Sigmoid colon (tissue), 7 donors: ENCODE results near the gene CNOT9. TPM values are rescaled to one million over a fixed set of nuclear protein-coding genes. Genes with fewer than 3 reads are reported as not detected.

ENCODE experiments used
- DNase-seq: peaks from one replicate; pipeline ENCODE4 v3.0.0-alpha.2; 2019
- H3K27ac ChIP-seq, 4 donors: fragments of 200-600 bp; sonication (generic); one replicate each; pipeline ENCODE4 v1.5.1; 2016 to 2019; ENCODE audit warnings: mild to moderate bottlenecking in 1 of 4
- H3K27me3 ChIP-seq, 3 donors: fragments of 200-600 bp; sonication (generic); one replicate each; pipeline ENCODE4 v1.5.1; 2019; ENCODE audit warnings: mild to moderate bottlenecking in 1 of 3
- H3K36me3 ChIP-seq, 4 donors: fragments of 200-600 bp; sonication (generic); one replicate each; pipeline ENCODE4 v1.5.1; 2016 to 2019
- H3K4me1 ChIP-seq, 4 donors: fragments of 200-600 bp; sonication (generic); one replicate each; pipeline ENCODE4 v1.5.1; 2017 to 2019
- H3K4me3 ChIP-seq, 4 donors: fragments of 200-600 bp; sonication (generic); one replicate each; pipeline ENCODE4 v1.5.1; 2017 to 2019; ENCODE audit warnings: mild to moderate bottlenecking in 2 of 4, moderate library complexity in 1 of 4
- H3K9me3 ChIP-seq, 4 donors: fragments of 200-600 bp in 3 of 4; sonication (generic) in 3 of 4; one replicate each; pipeline versions ENCODE4 v1.5.1 to v1.6.1; 2013 to 2019
- EP300 ChIP-seq, 4 donors: sonication (generic); formaldehyde crosslinking; IDR thresholded peaks; one replicate each; pipeline ENCODE4 v1.6.1; 2017; ENCODE audit warnings: antibody characterized with exemption in 4 of 4
- POLR2A ChIP-seq, 2 donors: fragments of 450-650 bp; IDR thresholded peaks; one replicate each; pipeline ENCODE4 v1.6.1; 2016; ENCODE audit warnings: antibody characterized with exemption in 2 of 2, mild to moderate bottlenecking in 2 of 2, moderate library complexity in 2 of 2
- POLR2AphosphoS5 ChIP-seq, 4 donors: sonication (generic); formaldehyde crosslinking; IDR thresholded peaks; one replicate each; pipeline ENCODE4 v1.6.1; 2017; ENCODE audit warnings: antibody characterized with exemption in 4 of 4
- WGBS, 2 donors: extraction: QIAGEN DNeasy Blood & Tissue Kit; methylation state at CpG; one replicate each; pipeline ENCODE4 v1.1.7; 2013; 5-methylcytosine and 5-hydroxymethylcytosine counted together
- intact Hi-C: fragments of 100-400 bp; cut with DNase I; formaldehyde crosslinking; loops from one replicate; pipeline ENCODE4 v1.15.1; 2023
- polyA plus RNA-seq, 3 donors: library from polyadenylated mRNA; stranded (reverse); fragments of 200-250 nt; gene quantifications; one replicate each; pipeline ENCODE4 v1.2.3, GENCODE V29; 2013
- total RNA-seq, 4 donors: library from RNA; depleted of rRNA; stranded (reverse); fragments of >200 nt; gene quantifications; one replicate each; pipeline ENCODE4 v1.1.0, GENCODE V29; 2016
- TF ChIP-seq, protein P1 (sequence below), 4 experiments: fragments of 450-650 bp in 3 of 4; fragments of 200-600 bp in 1 of 4; IDR thresholded peaks; one replicate each; pipeline ENCODE4 v1.5.1; 2016 to 2019; ENCODE audit warnings: antibody characterized with exemption in 4 of 4, mild to moderate bottlenecking in 3 of 4, moderate library complexity in 2 of 4
- donor health status: healthy with polysubstance abuse.
- donor health status: Bipolar disorder and iron deficiency.
- donor health status: healthy.

Gene CNOT9
- total and polyA plus RNA-seq, 7 donors, result 9.6 to 36.2 (median 25.0) TPM

DNA sequence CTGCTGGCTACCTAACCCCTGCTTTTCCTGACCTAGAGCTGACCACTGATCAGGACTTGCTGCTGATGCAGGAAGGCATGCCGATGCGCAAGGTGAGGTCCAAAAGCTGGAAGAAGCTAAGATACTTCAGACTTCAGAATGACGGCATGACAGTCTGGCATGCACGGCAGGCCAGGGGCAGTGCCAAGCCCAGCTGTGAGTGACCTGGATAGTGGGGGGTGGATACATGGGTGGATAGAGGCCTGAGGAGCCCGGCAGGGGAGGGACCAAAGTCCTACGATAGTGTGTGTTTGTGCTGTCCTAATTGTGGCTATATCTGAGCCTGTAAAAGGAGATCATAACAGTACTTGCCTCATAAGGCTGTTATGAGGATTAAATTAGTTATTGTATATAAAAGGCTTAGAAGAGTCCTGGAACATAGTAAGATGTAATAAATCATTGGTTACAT, 47.3 kb downstream of the CNOT9 start:
- intact Hi-C loops, result loop anchor here (5.0 kb wide), 1 partner anchor 49 kb away; the partner anchor contains the start of genes CNOT9 and USP37
- Histone ChIP-seq H3K27ac (peak overlapping the region; percentile 76 to 83 (median 80)), H3K27me3 (no peaks in the 10 kb centered on the region), H3K9me3 (no peaks in the 10 kb centered on the region), H3K36me3 (peaks cover 0 to under 1% (median 0%) of the 10 kb centered on the region in 4 donors), H3K4me3 (no peak overlapping the region), H3K4me1 (peaks cover 0 to 18% (median 16%) of the 10 kb centered on the region in 4 donors)
- TF ChIP-seq, protein P1, sequence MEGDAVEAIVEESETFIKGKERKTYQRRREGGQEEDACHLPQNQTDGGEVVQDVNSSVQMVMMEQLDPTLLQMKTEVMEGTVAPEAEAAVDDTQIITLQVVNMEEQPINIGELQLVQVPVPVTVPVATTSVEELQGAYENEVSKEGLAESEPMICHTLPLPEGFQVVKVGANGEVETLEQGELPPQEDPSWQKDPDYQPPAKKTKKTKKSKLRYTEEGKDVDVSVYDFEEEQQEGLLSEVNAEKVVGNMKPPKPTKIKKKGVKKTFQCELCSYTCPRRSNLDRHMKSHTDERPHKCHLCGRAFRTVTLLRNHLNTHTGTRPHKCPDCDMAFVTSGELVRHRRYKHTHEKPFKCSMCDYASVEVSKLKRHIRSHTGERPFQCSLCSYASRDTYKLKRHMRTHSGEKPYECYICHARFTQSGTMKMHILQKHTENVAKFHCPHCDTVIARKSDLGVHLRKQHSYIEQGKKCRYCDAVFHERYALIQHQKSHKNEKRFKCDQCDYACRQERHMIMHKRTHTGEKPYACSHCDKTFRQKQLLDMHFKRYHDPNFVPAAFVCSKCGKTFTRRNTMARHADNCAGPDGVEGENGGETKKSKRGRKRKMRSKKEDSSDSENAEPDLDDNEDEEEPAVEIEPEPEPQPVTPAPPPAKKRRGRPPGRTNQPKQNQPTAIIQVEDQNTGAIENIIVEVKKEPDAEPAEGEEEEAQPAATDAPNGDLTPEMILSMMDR (IDR thresholded peaks at IDR 0.05), result no peak
- TF ChIP-seq POLR2AphosphoS5 (IDR thresholded peaks at IDR 0.05) (peak; percentile 40 to 61 (median 54)), POLR2A (IDR thresholded peaks at IDR 0.05) (no peak), EP300 (IDR thresholded peaks at IDR 0.05) (peak; percentile 31 to 76 (median 54))
- 31 to 65% methylated on average over 6 of the region's 6 CpGs for WGBS, 2 donors
- peak; percentile 91 for DNase-seq

DNA sequence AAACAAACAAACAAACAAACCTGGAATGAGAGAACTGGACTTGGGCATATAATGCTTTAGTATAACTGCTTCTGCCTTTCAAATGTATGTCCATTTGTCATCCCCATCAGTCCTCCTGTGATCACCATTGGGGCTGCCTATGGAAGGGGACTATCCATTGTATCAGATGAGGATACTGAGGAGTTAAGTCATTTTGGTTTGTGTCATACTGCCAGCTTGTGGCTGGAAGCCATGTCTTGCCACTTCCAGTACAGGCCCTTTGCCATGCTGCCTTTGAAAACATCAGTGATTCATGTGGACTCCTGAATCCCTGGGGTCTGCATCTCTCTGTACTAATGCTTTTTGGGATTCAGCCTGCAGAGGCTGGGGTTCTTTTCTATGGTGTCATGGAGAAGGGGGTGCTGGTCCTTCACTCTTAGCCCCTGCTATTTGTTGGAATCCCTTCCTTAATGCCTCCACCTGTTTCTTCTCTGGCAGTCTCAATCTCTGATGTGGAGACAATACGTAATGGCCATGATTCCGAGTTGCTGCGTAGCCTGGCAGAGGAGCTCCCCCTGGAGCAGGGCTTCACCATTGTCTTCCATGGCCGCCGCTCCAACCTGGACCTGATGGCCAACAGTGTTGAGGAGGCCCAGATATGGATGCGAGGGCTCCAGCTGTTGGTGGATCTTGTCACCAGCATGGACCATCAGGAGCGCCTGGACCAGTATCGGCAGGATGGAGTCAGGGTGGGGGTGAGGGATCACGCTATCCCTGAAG, 49.6 kb downstream of the CNOT9 start:
- no peaks in the 10 kb centered on the region for H3K27me3 ChIP-seq
- intact Hi-C loops, result loop anchor here (5.0 kb wide), 1 partner anchor 51 kb away; the partner anchor contains the start of genes CNOT9 and USP37
- H3K27ac ChIP-seq, result no peak overlapping the region
- TF ChIP-seq, protein P1 (IDR thresholded peaks at IDR 0.05), result no peak
- TF ChIP-seq POLR2AphosphoS5 (IDR thresholded peaks at IDR 0.05) (no peak), POLR2A (IDR thresholded peaks at IDR 0.05) (no peak), EP300 (IDR thresholded peaks at IDR 0.05) (no peak)
- peaks cover 0 to 13% (median 7%) of the 10 kb centered on the region in 4 donors for H3K36me3 ChIP-seq
- no peaks in the 10 kb centered on the region for H3K9me3 ChIP-seq
- WGBS, 2 donors, result 94% methylated on average over 9 of the region's 9 CpGs
- DNase-seq, result no peak
- H3K4me1 ChIP-seq, result peaks cover 0 to 28% (median 23%) of the 10 kb centered on the region in 4 donors
- no peak overlapping the region for H3K4me3 ChIP-seq

DNA sequence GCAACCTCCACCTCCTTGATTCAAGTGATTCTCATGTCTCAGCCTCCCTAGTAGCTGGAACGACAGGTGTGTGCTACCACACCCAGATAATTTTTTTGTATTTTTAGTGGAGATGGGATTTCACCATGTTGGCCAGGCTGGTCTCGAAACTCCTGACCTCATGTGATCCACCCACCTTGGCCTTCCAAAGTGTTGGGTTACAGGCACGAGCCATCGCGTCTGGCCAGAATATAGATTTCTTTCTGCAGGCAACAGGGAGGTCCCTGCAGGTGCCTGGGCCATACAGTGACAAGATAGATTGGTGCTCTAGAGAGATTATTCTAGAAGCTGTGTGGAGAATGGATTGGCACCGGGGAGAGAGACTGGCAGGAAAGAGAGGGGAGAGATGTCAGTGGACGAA, 52.4 kb downstream of the CNOT9 start:
- Histone ChIP-seq H3K36me3 (peaks cover 0 to 27% (median 7%) of the 10 kb centered on the region in 4 donors), H3K9me3 (no peaks in the 10 kb centered on the region)
- 79 to 82% methylated on average over 7 of the region's 7 CpGs for WGBS, 2 donors

DNA sequence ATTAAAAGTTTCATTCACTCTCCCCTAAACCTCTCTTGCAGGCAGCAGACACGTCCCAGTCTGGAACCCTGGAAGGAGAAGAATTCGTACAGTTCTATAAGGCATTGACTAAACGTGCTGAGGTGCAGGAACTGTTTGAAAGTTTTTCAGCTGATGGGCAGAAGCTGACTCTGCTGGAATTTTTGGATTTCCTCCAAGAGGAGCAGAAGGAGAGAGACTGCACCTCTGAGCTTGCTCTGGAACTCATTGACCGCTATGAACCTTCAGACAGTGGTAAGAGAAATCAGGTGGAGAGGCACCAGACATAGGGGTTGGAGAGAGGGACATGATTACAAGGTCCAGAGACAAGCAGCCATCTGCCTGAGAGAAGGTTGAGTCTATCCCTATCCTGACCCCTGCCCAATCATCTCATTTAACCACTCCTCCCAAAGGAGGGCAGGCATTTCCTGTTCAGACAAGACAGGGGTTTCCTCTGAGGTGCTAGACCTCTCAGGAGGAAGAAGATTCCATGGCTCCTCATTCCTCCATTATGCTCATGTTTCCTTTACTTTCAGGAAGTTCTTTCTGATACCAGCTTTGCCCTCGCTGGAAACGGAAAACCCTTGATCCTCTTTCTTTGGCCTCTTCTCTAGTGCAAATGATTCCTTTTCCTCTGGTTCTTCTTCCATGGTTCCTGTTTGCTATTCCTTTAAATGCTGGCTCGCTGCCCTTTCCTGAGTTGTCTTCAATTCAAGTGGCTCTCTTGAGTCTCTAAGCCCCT, 54.1 kb downstream of the CNOT9 start:
- no peaks in the 10 kb centered on the region for H3K9me3 ChIP-seq
- no peak overlapping the region for H3K4me3 ChIP-seq
- no peak for TF ChIP-seq POLR2AphosphoS5 (IDR thresholded peaks at IDR 0.05)
- WGBS, 2 donors, result 72 to 76% methylated on average over 7 of the region's 7 CpGs
- no peak overlapping the region for H3K27ac ChIP-seq
- no peak for DNase-seq
- peaks cover 0 to 36% (median 7%) of the 10 kb centered on the region in 4 donors for H3K36me3 ChIP-seq
- peaks cover 0 to 13% (median 7%) of the 10 kb centered on the region in 4 donors for H3K4me1 ChIP-seq
- intact Hi-C loops, result no loop called here
- H3K27me3 ChIP-seq, result no peaks in the 10 kb centered on the region

More for the DNA sequence above, 52.4 kb downstream of the CNOT9 start:
- Histone ChIP-seq H3K4me3 (no peak overlapping the region), H3K27me3 (no peaks in the 10 kb centered on the region), H3K27ac (no peak overlapping the region), H3K4me1 (peaks cover 0 to 20% (median 13%) of the 10 kb centered on the region in 4 donors)
- DNase-seq, result no peak
- TF ChIP-seq, protein P1 (IDR thresholded peaks at IDR 0.05), result no peak
- TF ChIP-seq EP300 (IDR thresholded peaks at IDR 0.05) (no peak), POLR2A (IDR thresholded peaks at IDR 0.05) (no peak), POLR2AphosphoS5 (IDR thresholded peaks at IDR 0.05) (no peak)
- intact Hi-C loops, result no loop called here

DNA sequence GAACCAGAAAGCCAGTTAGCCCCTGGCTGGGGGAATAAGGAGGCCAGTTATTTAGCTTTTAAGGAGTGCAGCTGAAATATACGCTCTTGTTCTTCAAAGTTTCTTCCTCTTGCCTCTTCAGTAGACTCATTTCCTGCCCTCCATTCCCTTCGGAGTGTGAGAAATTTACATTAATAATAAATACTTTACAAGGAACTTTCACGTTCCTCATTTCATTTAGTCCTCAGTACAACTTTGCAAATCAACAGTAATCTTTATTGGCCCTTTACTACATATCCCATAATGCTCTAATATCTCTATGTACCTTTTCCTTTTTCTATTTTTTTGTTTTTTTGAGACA, 54.7 kb downstream of the CNOT9 start:
- TF ChIP-seq EP300 (IDR thresholded peaks at IDR 0.05) (no peak), POLR2AphosphoS5 (IDR thresholded peaks at IDR 0.05) (no peak), POLR2A (IDR thresholded peaks at IDR 0.05) (no peak)
- Histone ChIP-seq H3K9me3 (no peaks in the 10 kb centered on the region), H3K36me3 (peaks cover 4 to 40% (median 7%) of the 10 kb centered on the region in 4 donors), H3K4me1 (peaks cover 0 to 10% (median 7%) of the 10 kb centered on the region in 4 donors), H3K27me3 (no peaks in the 10 kb centered on the region), H3K27ac (no peak overlapping the region), H3K4me3 (no peak overlapping the region)
- no peak for DNase-seq
- intact Hi-C loops, result no loop called here
- WGBS, 2 donors, result 38 to 68% methylated on average over 3 of the region's 3 CpGs
